GM03348 (cell line): Measurements from ENCODE around the gene GLCE.
"Not testable (repeated sequence)": the region's sequence is repeated elsewhere in the genome, so short reads cannot be mapped to it uniquely, and the experiment has no call there.

Experiments
- DNase-seq: peaks from one replicate; pipeline ENCODE4 v3.0.0; 2012; ENCODE audit warnings: low spot score

GLCE gene

GRCh38 chr15:69159805-69160140 lies 662 bp upstream of the GLCE start:
- DNase-seq = no peak

- DNase-seq = peak; percentile 61
Measured at GRCh38 chr15:69161079-69161877, 843 bp downstream of the GLCE start.

GRCh38 chr15:69161878-69162213 lies 1.4 kb downstream of the GLCE start:
- DNase-seq = no peak

- no peak for DNase-seq
Measured at GRCh38 chr15:69163141-69163669, 2.8 kb downstream of the GLCE start.

GRCh38 chr15:69164807-69165636 lies 4.6 kb downstream of the GLCE start:
- no peak for DNase-seq

GRCh38 chr15:69165637-69166025 lies 5.2 kb downstream of the GLCE start:
- DNase-seq = no peak

GRCh38 chr15:69167218-69167846 lies 6.9 kb downstream of the GLCE start:
- DNase-seq = no peak

GRCh38 chr15:69168361-69168760 lies 7.9 kb downstream of the GLCE start:
- not testable (repeated sequence) for DNase-seq

- not testable (repeated sequence) for DNase-seq
Measured at GRCh38 chr15:69169540-69169939, 9.1 kb downstream of the GLCE start.

- DNase-seq = no peak
Measured at GRCh38 chr15:69170597-69170996, 10.2 kb downstream of the GLCE start.

- DNase-seq = no peak
Measured at GRCh38 chr15:69172847-69173246, 12.4 kb downstream of the GLCE start.

GRCh38 chr15:69175536-69175935 lies 15.1 kb downstream of the GLCE start:
- DNase-seq = no peak

- peak; percentile 19 for DNase-seq
Measured at GRCh38 chr15:69181424-69181823, 21.0 kb downstream of the GLCE start.

- no peak for DNase-seq
Measured at GRCh38 chr15:69185216-69185615, 24.8 kb downstream of the GLCE start.

GRCh38 chr15:69185706-69186105 lies 25.3 kb downstream of the GLCE start:
- DNase-seq = no peak

GRCh38 chr15:69189157-69189556 lies 28.7 kb downstream of the GLCE start:
- no peak for DNase-seq

GRCh38 chr15:69190091-69190490 lies 29.7 kb downstream of the GLCE start:
- no peak for DNase-seq

- no peak for DNase-seq
Measured at GRCh38 chr15:69190504-69190903, 30.1 kb downstream of the GLCE start.

GRCh38 chr15:69194025-69194827 lies 33.8 kb downstream of the GLCE start:
- DNase-seq = peak; percentile 14

GRCh38 chr15:69194854-69195253 lies 34.4 kb downstream of the GLCE start:
- DNase-seq = no peak

- no peak for DNase-seq
Measured at GRCh38 chr15:69200832-69201745, 40.7 kb downstream of the GLCE start.
